WTC11 (cell line): ENCODE results near the gene AQP3. TPM values are rescaled to one million over a fixed set of nuclear protein-coding genes. Genes with fewer than 3 reads are reported as not detected.

ENCODE experiments used
- ATAC-seq: fragments of 200-7000 bp; cut with Tn5 transposase; 2 replicates; pipeline ENCODE4 v1.10.0; 2021; ENCODE audit warnings: mild to moderate bottlenecking, moderate library complexity
- CTCF ChIA-PET: fragments of 300-600 bp; sonication (Branson Sonifier 250); formaldehyde crosslinking; loops from one replicate; lab custom pipeline; 2021; ENCODE audit warnings: antibody characterized with exemption; lab: Charles Lee
- POLR2A ChIA-PET: fragments of 350-600 bp; sonication (Branson Sonifier 250); formaldehyde crosslinking; loops from one replicate; lab custom pipeline; 2021; ENCODE audit warnings: antibody characterized with exemption; lab: Charles Lee
- DNase-seq: peaks from one replicate; pipeline ENCODE4 v3.0.0; 2021; ENCODE audit warnings: low spot score
- H3K27ac Mint-ChIP-seq: 2 replicates; pipeline ENCODE4 v1.8.0; 2021; ENCODE audit warnings: mixed read lengths
- H3K27me3 Mint-ChIP-seq: 2 replicates; pipeline ENCODE4 v1.8.0; 2021; ENCODE audit warnings: low read depth, mild to moderate bottlenecking, moderate library complexity, mixed read lengths
- H3K36me3 Mint-ChIP-seq: 2 replicates; pipeline ENCODE4 v1.8.0; 2021; ENCODE audit warnings: mixed read lengths
- H3K4me1 Mint-ChIP-seq: 2 replicates; pipeline ENCODE4 v1.8.0; 2022; ENCODE audit warnings: mixed read lengths
- H3K4me3 Mint-ChIP-seq: 2 replicates; pipeline ENCODE4 v1.8.0; 2021; ENCODE audit warnings: mild to moderate bottlenecking, moderate library complexity, mixed read lengths
- H3K9me3 Mint-ChIP-seq: 2 replicates; pipeline ENCODE4 v1.8.0; 2021; ENCODE audit warnings: mixed read lengths
- ATF2 ChIP-seq: sonication (generic); formaldehyde crosslinking; IDR thresholded peaks from 2 replicates; pipeline ENCODE4 v1.8.1; 2022; ENCODE audit warnings: low read depth, missing genetic modification reagents, borderline replicate concordance
- CREB1 ChIP-seq: sonication (generic); formaldehyde crosslinking; IDR thresholded peaks from 2 replicates; pipeline ENCODE4 v1.8.0; 2023; ENCODE audit warnings: mild to moderate bottlenecking, missing genetic modification reagents
- CREM ChIP-seq: sonication (generic); formaldehyde crosslinking; IDR thresholded peaks from 2 replicates; pipeline ENCODE4 v1.8.1; 2022; ENCODE audit warnings: mild to moderate bottlenecking, missing genetic modification reagents, moderate library complexity
- CTCF ChIP-seq: fragments of 200-600 bp; IDR thresholded peaks from 2 replicates; pipeline ENCODE4 v1.8.0; 2022; ENCODE audit warnings: antibody characterized with exemption
- E2F4 ChIP-seq: sonication (generic); formaldehyde crosslinking; IDR thresholded peaks from 2 replicates; pipeline ENCODE4 v1.8.1; 2022; ENCODE audit warnings: low read depth, mild to moderate bottlenecking, moderate library complexity, missing genetic modification reagents, borderline replicate concordance
- IRF1 ChIP-seq: sonication (generic); formaldehyde crosslinking; IDR thresholded peaks from 2 replicates; pipeline ENCODE4 v1.8.0; 2023; ENCODE audit warnings: missing genetic modification reagents
- MXD4 ChIP-seq: fragments of 250-450 bp; sonication (Bioruptor Pico); IDR thresholded peaks from 2 replicates; pipeline ENCODE4 v1.8.0; 2021; ENCODE audit warnings: mild to moderate bottlenecking, moderate library complexity, borderline replicate concordance
- NFYB ChIP-seq: sonication (generic); formaldehyde crosslinking; conservative IDR thresholded peaks from 2 replicates; pipeline ENCODE4 v1.8.0; 2022; ENCODE audit warnings: low read depth, missing genetic modification reagents
- NR3C1 ChIP-seq: sonication (generic); formaldehyde crosslinking; conservative IDR thresholded peaks from 2 replicates; pipeline ENCODE4 v1.8.1; 2023; ENCODE audit warnings: low read depth, mild to moderate bottlenecking, missing genetic modification reagents
- OVOL2 ChIP-seq: fragments of 250-450 bp; sonication (Bioruptor Pico); IDR thresholded peaks from 2 replicates; pipeline ENCODE4 v1.9.0; 2021; ENCODE audit warnings: mild to moderate bottlenecking, borderline replicate concordance
- SP1 ChIP-seq: sonication (generic); formaldehyde crosslinking; conservative IDR thresholded peaks from 2 replicates; pipeline ENCODE4 v1.8.1; 2022; ENCODE audit warnings: missing genetic modification reagents
- TEAD1 ChIP-seq: sonication (generic); formaldehyde crosslinking; IDR thresholded peaks from 2 replicates; pipeline ENCODE4 v1.8.0; 2022; ENCODE audit warnings: mild to moderate bottlenecking, missing genetic modification reagents
- ZBTB21 ChIP-seq: sonication (generic); formaldehyde crosslinking; IDR thresholded peaks from 2 replicates; pipeline ENCODE4 v1.8.1; 2023; ENCODE audit warnings: mild to moderate bottlenecking, missing genetic modification reagents, borderline replicate concordance
- ZNF396 ChIP-seq: fragments of 250-450 bp; sonication (Bioruptor Pico); IDR thresholded peaks from 2 replicates; pipeline ENCODE4 v1.8.0; 2021; ENCODE audit warnings: mild to moderate bottlenecking, moderate library complexity, borderline replicate concordance
- ZNF532 ChIP-seq: fragments of 250-450 bp; sonication (Bioruptor Pico); IDR thresholded peaks from 2 replicates; pipeline ENCODE4 v1.9.0; 2021; ENCODE audit warnings: mild to moderate bottlenecking, borderline replicate concordance
- ZNF671 ChIP-seq: fragments of 250-450 bp; sonication (Bioruptor Pico); IDR thresholded peaks from 2 replicates; pipeline ENCODE4 v1.8.0; 2021; ENCODE audit warnings: mild to moderate bottlenecking
- total RNA-seq: library from RNA; stranded (reverse); gene quantifications from 3 replicates; pipeline ENCODE4 v1.2.3, GENCODE V29; 2021

AQP3 gene
- total RNA-seq, 1 experiment from 2014 or later, result 3.0 TPM

GRCh38 chr9:33453999-33454660 is 6.7 kb upstream of the AQP3 start:
- Mint-ChIP-seq H3K36me3 (no peaks in the 10 kb centered on the region), H3K4me3 (no peak overlapping the region), H3K27ac (no peak overlapping the region), H3K9me3 (no peaks in the 10 kb centered on the region), H3K27me3 (no peaks in the 10 kb centered on the region), H3K4me1 (peaks cover 12% of the 10 kb centered on the region)
- no peak for ATAC-seq
- TF ChIP-seq ZNF532 (no peak), IRF1 (CRISPR knock-in tag) (no peak), CREB1 (CRISPR knock-in tag) (no peak), ZNF671 (no peak), SP1 (CRISPR knock-in tag) (no peak), ZBTB21 (no peak), ZNF396 (CRISPR knock-in tag) (no peak), NFYB (CRISPR knock-in tag) (no peak), ATF2 (CRISPR knock-in tag) (no peak), CTCF (no peak), NR3C1 (CRISPR knock-in tag) (no peak), CREM (CRISPR knock-in tag) (no peak), MXD4 (no peak), E2F4 (CRISPR knock-in tag) (no peak), OVOL2 (CRISPR knock-in tag) (no peak), TEAD1 (CRISPR knock-in tag) (no peak)
- no peak for DNase-seq
- ChIA-PET POLR2A (no interaction called here), CTCF (interaction anchor here (1.0 to 4.0 kb wide), 15 partner anchors 10 to 170 kb away, joined by 3 to 110 read pairs (median 27); partner anchors contain the start of genes AQP7 and NOL6)
